ENCODE measurements around the gene CIPC. TPM values are rescaled to one million over a fixed set of nuclear protein-coding genes. Genes with fewer than 3 reads are reported as not detected.

Gene CIPC
- total RNA-seq, 4 donors from 2014 or later = 48.6 to 63.3 (median 54.6) TPM

- no peak for TF ChIP-seq CTCF (IDR thresholded peaks at IDR 0.05; ENCODE audit: low read depth)
Measured at GRCh38 chr14:77094672-77095284, 3.3 kb upstream of the CIPC start.

GRCh38 chr14:77097006-77097699 is 905 bp upstream of the CIPC start:
- no peak for TF ChIP-seq CTCF (IDR thresholded peaks at IDR 0.05; ENCODE audit: low read depth)

- TF ChIP-seq CTCF (IDR thresholded peaks at IDR 0.05; ENCODE audit: low read depth) = no peak
Measured at GRCh38 chr14:77098529-77099353, 683 bp downstream of the CIPC start.

- no peak for TF ChIP-seq CTCF (IDR thresholded peaks at IDR 0.05; ENCODE audit: low read depth)
Measured at GRCh38 chr14:77099425-77100167, 1.5 kb downstream of the CIPC start.

GRCh38 chr14:77100961-77101360 is 2.9 kb downstream of the CIPC start:
- no peak for TF ChIP-seq CTCF (IDR thresholded peaks at IDR 0.05; ENCODE audit: low read depth)

- no peak for TF ChIP-seq CTCF (IDR thresholded peaks at IDR 0.05; ENCODE audit: low read depth)
Measured at GRCh38 chr14:77102154-77102553, 4.1 kb downstream of the CIPC start.
